ENCODE data around the gene EEPD1. TPM values are rescaled to one million over a fixed set of nuclear protein-coding genes. Genes with fewer than 3 reads are reported as not detected.

EEPD1 gene
- total RNA-seq, 1 donor from 2014 or later: 10.0 TPM

- ATAC-seq (ENCODE audit: poor library complexity): no peak
- DNase-seq: no peak
- intact Hi-C loops (cut with DNase I): no loop called here
Observed at GRCh38 chr7:36181668-36182067, 28.6 kb downstream of the EEPD1 start.

- intact Hi-C loops (cut with DNase I): no loop called here
- peak; percentile 22 for ATAC-seq (ENCODE audit: poor library complexity)
- no peak for DNase-seq
Observed at GRCh38 chr7:36182854-36183604, 30.0 kb downstream of the EEPD1 start.

GRCh38 chr7:36185092-36185491, 32.0 kb downstream of the EEPD1 start:
- intact Hi-C loops (cut with DNase I): no loop called here
- DNase-seq (no peak), ATAC-seq (ENCODE audit: poor library complexity) (no peak)

DNA sequence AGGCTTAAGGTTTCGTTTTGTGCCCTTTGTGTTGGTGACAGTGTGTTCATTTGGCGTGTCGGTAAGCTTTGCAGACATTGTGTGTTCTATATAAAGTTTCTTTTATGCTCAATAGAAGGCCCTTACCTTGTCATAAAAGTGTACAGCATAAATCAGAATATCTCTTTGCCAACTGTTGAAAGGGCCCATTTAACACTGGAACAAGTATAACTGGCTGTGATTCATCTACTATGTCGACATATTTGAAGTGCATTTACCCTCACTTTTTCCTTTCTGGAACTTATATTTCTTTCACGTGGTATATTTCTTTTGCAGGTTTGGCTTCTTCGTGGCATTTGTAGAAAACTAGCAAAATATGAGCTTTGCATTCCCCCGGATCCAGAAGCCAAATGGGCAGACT, 32.7 kb downstream of the EEPD1 start:
- intact Hi-C loops (cut with DNase I): no loop called here
- no peak for DNase-seq
- no peak for ATAC-seq (ENCODE audit: poor library complexity)

DNA sequence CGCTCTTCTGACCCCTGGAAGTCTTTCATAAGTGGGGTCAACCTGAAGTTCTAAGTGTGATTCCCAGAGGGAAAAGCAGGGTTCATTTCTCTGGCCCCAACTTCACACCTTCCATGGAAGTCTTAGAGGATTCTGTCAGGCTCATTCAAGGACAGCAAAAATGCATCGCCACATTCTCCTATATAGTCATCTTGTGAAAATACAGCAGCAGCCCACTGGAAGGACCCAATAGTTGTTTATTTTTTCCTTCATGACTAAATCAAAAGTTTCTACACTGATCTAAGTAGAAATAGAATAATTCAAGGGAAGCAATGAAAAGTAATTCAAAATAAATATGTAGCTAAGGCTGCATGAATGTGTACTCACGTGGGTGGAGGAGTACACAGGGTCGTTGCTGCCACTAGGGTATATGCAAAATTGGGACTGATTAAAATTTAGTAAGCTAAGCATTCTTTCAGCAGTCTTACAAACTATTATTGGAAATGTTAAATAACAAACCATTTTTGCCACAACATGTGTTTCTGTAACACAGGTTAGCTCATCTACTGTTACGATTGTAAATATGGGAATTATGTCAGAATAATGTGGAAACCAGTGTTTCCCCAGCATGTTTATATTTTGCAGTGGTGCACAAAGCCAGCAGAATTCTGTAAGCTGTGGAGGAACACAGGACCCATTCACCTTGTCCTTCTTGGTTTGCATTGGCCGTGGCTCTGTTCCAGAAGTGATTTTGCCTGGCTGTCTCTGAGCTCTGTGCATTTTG, 33.5 kb downstream of the EEPD1 start:
- ATAC-seq (ENCODE audit: poor library complexity): no peak
- intact Hi-C loops (cut with DNase I): no loop called here
- DNase-seq: no peak

DNA sequence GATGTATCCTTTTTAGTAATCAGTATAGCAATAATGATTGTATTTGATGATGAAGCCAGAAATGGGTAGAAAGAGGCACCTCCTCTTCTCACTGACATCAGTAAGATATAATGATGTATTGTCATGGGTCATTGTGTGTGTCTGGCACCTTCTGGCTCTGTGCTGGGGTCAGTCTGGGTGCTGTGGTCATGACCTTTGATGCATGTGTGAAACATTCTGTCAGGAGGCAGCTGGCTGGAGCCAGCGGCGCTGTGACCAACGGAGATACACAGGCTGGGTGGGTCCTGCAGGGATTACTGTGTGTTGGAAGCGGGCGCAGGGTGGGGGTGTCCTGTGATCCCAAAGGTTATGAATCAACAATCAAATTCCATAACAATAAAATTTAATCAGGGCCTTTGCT, 35.2 kb downstream of the EEPD1 start:
- DNase-seq (no peak), ATAC-seq (ENCODE audit: poor library complexity) (no peak)
- intact Hi-C loops (cut with DNase I): no loop called here

DNA sequence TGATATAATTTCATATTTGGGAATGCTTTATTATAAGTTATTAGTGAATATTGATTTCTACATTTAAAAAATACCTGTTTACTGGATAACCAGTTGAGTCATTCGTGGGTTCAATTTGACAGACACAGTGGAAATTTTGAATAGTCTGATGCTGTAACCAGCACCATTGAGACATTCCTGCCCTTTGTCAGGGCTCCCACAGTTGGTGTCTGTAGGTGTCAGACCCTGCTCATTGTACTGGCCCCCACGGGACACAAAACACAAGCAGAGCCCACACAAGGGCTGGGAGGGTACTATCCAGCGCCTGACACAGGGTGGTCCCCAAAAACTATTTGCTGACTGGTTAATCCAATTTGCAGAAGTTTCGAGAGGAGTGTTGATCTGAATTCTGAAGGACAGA, 35.9 kb downstream of the EEPD1 start:
- no peak for ATAC-seq (ENCODE audit: poor library complexity)
- intact Hi-C loops (cut with DNase I): no loop called here

GRCh38 chr7:36190447-36191291, 37.6 kb downstream of the EEPD1 start:
- ATAC-seq (ENCODE audit: poor library complexity): peak; percentile 81
- intact Hi-C loops (cut with DNase I): no loop called here
- peak; percentile 71 for DNase-seq

More for the DNA sequence above, 35.9 kb downstream of the EEPD1 start:
- no peak for DNase-seq

- no peak for DNase-seq
- peak; percentile 53 for ATAC-seq (ENCODE audit: poor library complexity)
- intact Hi-C loops (cut with DNase I): no loop called here
Observed at GRCh38 chr7:36191292-36191920, 38.4 kb downstream of the EEPD1 start.

GRCh38 chr7:36192053-36192824, 39.2 kb downstream of the EEPD1 start:
- DNase-seq: no peak
- peak; percentile 23 for ATAC-seq (ENCODE audit: poor library complexity)
- intact Hi-C loops (cut with DNase I): no loop called here

DNA sequence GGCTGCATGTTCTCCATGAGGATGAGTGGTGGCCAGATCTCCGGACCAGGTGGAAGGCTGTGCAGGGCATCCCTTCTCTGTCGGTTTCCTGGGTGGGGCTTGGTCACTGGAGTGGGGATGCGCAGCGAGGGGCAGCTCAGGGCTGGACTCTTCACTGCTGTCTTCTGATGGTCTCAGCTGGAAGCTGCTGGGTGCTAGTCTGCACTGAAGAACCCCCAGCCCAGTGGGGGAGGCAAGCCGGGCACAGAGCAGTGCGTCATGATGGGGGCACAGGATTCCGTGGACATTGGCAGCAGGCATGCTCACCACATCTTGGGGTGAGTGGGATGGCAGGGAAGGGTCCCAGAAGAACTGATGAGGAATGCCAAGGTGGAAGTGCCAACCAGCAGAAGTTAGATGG, 39.8 kb downstream of the EEPD1 start:
- intact Hi-C loops (cut with DNase I): no loop called here
- ATAC-seq (ENCODE audit: poor library complexity): no peak
- no peak for DNase-seq

DNA sequence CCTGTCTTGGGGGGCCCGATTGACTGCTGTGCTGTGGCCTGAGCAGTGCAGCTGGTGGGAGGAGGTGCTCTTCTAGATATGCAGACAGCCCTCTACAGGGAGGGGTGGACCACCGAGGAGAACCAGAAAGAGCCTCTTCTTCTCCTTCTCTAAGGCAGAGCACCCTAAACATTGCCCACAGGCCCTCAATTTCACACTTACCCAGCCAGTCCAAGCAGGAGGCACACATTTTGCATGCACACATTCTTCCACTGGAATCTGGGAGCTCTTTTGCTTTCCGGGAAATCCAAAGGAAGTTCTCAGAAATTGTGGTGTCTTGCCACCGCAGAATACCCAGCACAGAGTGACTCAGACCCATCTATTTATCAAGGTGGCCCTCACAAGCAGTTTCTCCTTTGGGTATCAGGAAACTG, 45.8 kb downstream of the EEPD1 start:
- DNase-seq: no peak
- ATAC-seq (ENCODE audit: poor library complexity): no peak
- intact Hi-C loops (cut with DNase I): no loop called here

GRCh38 chr7:36199329-36199728, 46.3 kb downstream of the EEPD1 start:
- no peak for DNase-seq
- ATAC-seq (ENCODE audit: poor library complexity): no peak
- intact Hi-C loops (cut with DNase I): no loop called here

DNA sequence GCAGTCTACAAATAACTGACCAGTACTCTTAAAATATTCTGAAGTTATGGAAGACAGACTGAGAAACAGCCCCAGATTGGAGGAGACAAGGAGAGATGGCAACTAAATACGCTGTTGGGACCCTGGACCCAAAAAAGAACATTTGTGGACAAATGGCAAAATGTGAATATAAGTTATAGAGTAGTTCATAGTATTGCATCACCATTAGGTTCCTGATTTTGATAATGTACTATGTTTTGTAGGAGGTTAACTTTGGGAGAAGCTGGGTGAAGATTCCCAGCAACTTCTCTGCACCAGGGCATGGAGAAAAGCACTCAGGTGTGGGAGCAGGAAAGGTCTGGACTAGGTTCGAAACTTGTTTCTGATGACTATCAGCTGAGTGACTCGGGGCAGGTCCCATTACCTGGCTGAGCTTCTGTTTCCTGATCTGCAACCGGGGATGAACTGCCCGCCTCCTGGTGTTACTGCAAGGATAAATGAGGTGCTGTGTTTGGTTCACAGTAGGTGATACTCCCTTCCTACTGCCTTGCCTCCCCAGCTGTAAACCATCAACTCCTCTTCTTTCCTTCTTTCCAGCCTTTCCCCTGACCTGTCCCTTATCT, 48.2 kb downstream of the EEPD1 start:
- ATAC-seq (ENCODE audit: poor library complexity) (no peak), DNase-seq (no peak)
- intact Hi-C loops (cut with DNase I): no loop called here

DNA sequence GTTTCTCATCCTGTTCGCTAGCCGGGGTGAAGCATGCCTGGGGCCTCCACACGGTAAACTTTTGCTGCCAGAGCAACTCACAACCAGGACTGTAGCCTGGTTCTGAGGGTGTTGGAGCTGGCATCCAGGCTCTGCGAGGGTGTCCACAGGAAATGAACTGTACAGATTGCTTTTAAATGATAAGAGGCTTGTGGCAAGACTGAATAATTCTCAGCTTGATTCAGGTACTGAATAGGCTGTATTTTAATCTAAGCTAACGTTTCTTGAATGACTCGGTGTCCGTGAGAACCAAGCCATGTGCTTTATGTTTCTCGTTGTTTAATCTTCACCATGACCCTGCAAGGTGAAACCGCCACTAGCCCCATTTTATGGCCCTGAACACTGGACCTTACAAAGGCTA, 49.3 kb downstream of the EEPD1 start:
- ATAC-seq (ENCODE audit: poor library complexity): no peak
- DNase-seq: no peak
- intact Hi-C loops (cut with DNase I): no loop called here

GRCh38 chr7:36203071-36203790, 50.2 kb downstream of the EEPD1 start:
- intact Hi-C loops (cut with DNase I): no loop called here
- DNase-seq (no peak), ATAC-seq (ENCODE audit: poor library complexity) (no peak)

DNA sequence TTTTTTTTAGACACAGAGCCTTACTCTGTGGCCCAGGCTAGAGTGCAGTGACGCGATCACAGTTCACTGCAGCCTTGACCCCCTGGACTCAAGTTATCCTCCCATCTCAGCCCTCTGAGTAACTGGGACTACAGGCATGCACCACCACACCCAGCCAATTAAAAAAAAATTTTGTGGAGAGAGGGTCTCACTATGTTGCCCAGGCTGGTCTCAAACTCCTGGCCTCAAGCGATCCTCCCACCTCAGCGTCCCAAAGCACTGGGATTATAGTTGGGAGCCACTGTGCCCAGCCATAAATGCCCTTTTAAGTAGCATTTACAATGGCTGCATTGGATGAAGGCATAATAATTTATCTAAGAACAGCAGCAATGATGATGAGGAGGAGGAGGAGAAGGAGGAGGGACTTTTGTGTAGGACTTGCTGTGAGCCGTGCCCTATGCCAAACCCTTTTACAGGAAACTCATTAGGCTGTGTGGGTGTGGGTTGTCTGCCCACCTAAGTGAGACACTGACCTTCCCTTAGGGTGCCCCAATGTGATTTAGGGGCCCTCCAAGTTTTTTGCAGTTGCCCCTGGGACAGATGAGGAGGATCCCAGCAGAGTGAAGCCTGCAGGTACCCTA, 51.1 kb downstream of the EEPD1 start:
- intact Hi-C loops (cut with DNase I): no loop called here
- ATAC-seq (ENCODE audit: poor library complexity): no peak
- no peak for DNase-seq

Data from Right ventricle myocardium superior (tissue), 1 donor.